Stimulated activated CD8-positive, alpha-beta memory T cell treated with anti-CD3 and anti-CD28 coated beads, Interleukin-7, amount 100 ng/mL, for 48 hours (primary cell): ENCODE results near the gene ARHGAP35.

Source experiments
- DNase-seq, 2 donors: peaks; one replicate each; pipeline ENCODE4 v3.0.0-alpha.2; 2020; ENCODE audit warnings: low read depth in 1 of 2; ENCODE audit errors: extremely low read depth in 1 of 2

The ARHGAP35 gene

GRCh38 chr19:46901701-46902401 is 41.1 kb downstream of the ARHGAP35 start:
- no peak for DNase-seq

GRCh38 chr19:46902402-46902766 is 41.6 kb downstream of the ARHGAP35 start:
- DNase-seq, result no peak

- DNase-seq, result no peak
Measured at GRCh38 chr19:46903458-46903857, 42.7 kb downstream of the ARHGAP35 start.

DNA sequence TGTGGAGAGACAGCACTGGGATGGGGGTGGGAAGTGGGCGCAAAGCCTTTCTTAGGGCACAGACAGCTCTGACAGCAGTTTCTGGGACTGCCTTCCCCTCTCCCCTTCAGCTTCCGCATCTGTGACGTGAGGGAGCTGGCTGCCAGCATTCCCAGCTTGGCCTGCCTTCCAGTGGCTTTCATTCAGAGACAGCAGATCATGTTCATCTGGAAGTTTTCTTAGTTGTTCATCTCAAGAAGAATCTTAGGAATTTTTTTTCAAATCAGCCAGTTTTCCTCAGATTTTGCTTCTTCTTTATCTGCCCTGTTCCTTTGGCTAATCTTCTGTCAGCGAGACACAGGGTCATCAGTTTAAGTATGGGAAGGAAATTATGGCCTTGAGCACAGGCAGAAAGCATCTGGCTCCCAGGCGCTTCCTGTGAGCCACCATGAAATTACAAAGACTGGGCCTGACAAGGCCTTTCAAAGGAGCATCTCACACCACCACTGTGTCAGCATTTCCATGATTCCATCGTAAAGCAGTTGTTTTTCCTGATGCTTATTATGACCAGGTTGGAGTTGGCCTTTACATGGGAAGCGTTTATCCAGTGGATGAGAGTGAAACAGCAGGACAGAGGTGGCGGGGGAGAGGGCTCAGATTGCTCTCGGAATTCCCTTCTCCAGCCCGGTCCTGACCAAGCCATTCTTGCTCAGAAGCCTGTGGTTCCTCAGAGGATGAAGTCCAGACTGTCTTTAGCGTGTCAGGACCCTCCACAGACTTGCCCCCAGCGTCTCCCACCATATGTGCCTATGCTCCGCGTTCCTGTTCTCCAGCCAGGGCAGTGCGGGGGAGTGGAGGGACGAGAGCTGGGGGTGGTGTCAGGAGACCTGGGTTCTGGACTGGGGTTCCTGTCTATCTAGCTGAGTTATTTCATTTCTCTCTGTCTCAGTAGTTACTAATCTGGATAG is 43.6 kb downstream of the ARHGAP35 start:
- no peak for DNase-seq

- no peak for DNase-seq
Measured at GRCh38 chr19:46906221-46906620, 45.4 kb downstream of the ARHGAP35 start.

DNA sequence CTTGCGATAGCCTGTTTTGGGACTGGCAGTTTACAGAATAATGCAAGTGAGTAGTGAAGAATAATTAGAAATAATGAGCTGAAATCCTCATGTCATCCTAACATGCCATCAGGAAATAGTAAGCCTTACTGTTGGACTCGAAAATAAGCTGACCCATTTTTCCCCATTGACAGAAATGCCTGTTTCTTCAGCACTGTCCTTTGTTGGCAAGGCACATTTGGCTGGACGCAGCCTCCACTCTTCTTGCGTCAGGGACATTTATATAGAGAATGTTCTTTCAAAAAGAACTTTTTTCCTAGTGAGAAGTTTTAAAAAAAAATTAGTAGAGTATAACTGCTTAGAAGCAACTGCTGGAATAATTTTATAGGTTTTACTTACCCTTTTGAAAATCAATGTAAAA is 47.1 kb downstream of the ARHGAP35 start:
- no peak for DNase-seq

GRCh38 chr19:46909356-46909755 is 48.6 kb downstream of the ARHGAP35 start:
- DNase-seq, result no peak
